CD4-positive, CD25-positive, alpha-beta regulatory T cell (primary cell): ENCODE measurements around the gene CA9. TPM values are rescaled to one million over a fixed set of nuclear protein-coding genes. Genes with fewer than 3 reads are reported as not detected.

Source experiments
- ATAC-seq, 2 donors: fragments of 150-1000 bp; cut with Tn5 transposase; one replicate each; pipeline ENCODE4 v1.10.0; 2021; ENCODE audit warnings: low read depth in 2 of 2, moderate number of reproducible peaks in 2 of 2, moderate library complexity in 1 of 2
- DNase-seq, 3 donors: peaks; one replicate each; pipeline versions ENCODE4 v3.0.0 to v3.0.0-alpha.2; 2012 to 2022; ENCODE audit warnings: mixed read lengths in 1 of 3
- H3K27ac ChIP-seq: one replicate; pipeline ENCODE4 v1.7.0; 2013; ENCODE audit warnings: mild to moderate bottlenecking, low read length; ENCODE audit not compliant: insufficient read depth, poor library complexity, severe bottlenecking
- H3K27me3 ChIP-seq: one replicate; pipeline ENCODE4 v1.7.0; 2013; ENCODE audit warnings: low read length; ENCODE audit not compliant: control insufficient read depth, insufficient read depth
- H3K36me3 ChIP-seq: one replicate; pipeline ENCODE4 v1.7.0; 2013; ENCODE audit warnings: mild to moderate bottlenecking, low read length, moderate library complexity; ENCODE audit not compliant: control insufficient read depth, insufficient read depth
- H3K4me1 ChIP-seq: 2 replicates; pipeline ENCODE4 v1.7.0; 2013; ENCODE audit warnings: mild to moderate bottlenecking, low read length; ENCODE audit not compliant: insufficient read depth, control insufficient read depth, poor library complexity, severe bottlenecking
- H3K4me3 ChIP-seq: one replicate; pipeline ENCODE4 v1.7.0; 2013; ENCODE audit warnings: low read depth, mild to moderate bottlenecking, low read length, moderate library complexity
- H3K9me3 ChIP-seq, 2 experiments: 1 replicate in 1 of 2; 2 replicates in 1 of 2; pipeline ENCODE4 v1.7.0; 2013; ENCODE audit warnings: low read length in 2 of 2, mild to moderate bottlenecking in 1 of 2, moderate library complexity in 1 of 2; ENCODE audit not compliant: control insufficient read depth in 2 of 2
- H3K27ac Mint-ChIP-seq, 3 donors: one replicate each; pipeline ENCODE4 v1.8.0; 2020 to 2022; ENCODE audit warnings: mild to moderate bottlenecking in 3 of 3, mixed read lengths in 3 of 3, moderate library complexity in 2 of 3
- H3K27me3 Mint-ChIP-seq: one replicate; pipeline ENCODE4 v1.8.0; 2022; ENCODE audit warnings: mild to moderate bottlenecking, mixed read lengths
- H3K36me3 Mint-ChIP-seq: one replicate; pipeline ENCODE4 v1.8.0; 2020; ENCODE audit warnings: mixed read lengths
- H3K4me1 Mint-ChIP-seq, 4 donors: one replicate each; pipeline ENCODE4 v1.8.0; 2020 to 2022; ENCODE audit warnings: mixed read lengths in 4 of 4, mild to moderate bottlenecking in 1 of 4
- H3K4me3 Mint-ChIP-seq, 4 donors: one replicate each; pipeline ENCODE4 v1.8.0; 2020 to 2022; ENCODE audit warnings: mild to moderate bottlenecking in 4 of 4, mixed read lengths in 4 of 4, moderate library complexity in 3 of 4
- H3K9me3 Mint-ChIP-seq, 7 donors: one replicate each; pipeline ENCODE4 v1.8.0; 2020 to 2022; ENCODE audit warnings: mixed read lengths in 7 of 7, mild to moderate bottlenecking in 3 of 7, moderate library complexity in 2 of 7
- polyA plus RNA-seq, 4 donors: library from polyadenylated mRNA; unstranded; fragments of 300-500 nt; fragmentation: Illumina TruSeq; gene quantifications; one replicate each; pipeline ENCODE4 v1.2.3, GENCODE V29; 2021
- total RNA-seq: library from RNA; stranded (reverse); gene quantifications from one replicate; pipeline ENCODE4 v1.2.3, GENCODE V29; 2022

CA9 gene
- total and polyA plus RNA-seq, 5 donors from 2014 or later, result 0.48 TPM; not detected in 4

DNA sequence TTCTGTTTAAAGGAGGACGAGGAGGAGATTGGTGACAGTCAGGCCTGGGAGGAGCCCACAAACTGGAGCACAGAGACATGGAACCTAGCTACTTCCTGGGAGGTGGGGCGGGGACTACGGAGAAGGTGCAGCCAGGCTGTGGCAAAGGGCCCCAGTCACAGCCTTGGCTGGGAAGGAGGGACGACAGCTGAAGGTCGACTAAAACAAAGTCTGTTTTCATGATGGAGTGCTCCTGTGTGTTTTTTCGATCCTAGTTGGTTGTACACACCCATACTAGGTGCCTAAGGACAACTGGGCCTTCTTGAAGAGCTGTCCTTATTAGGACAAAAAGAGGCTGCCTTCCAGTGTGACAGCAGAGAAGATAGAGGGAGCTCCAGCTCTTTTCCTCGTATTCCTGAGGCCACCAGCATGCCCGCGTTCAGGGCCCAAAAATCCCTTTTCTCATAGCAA, 12.7 kb upstream of the CA9 start:
- no peaks in the 10 kb centered on the region for H3K9me3 ChIP-seq
- peak overlapping the region; percentile 19 for H3K4me3 ChIP-seq
- ATAC-seq, result no peak
- peak overlapping the region; percentile 69 for H3K27ac ChIP-seq
- Mint-ChIP-seq H3K27ac (peak overlapping the region; percentile 32 to 84 (median 78)), H3K27me3 (peaks cover 19% of the 10 kb centered on the region), H3K4me3 (peak overlapping the region; percentile 66 to 97 (median 82)), H3K4me1 (peaks cover 25 to 92% (median 70%) of the 10 kb centered on the region in 4 donors), H3K9me3 (peaks cover 0 to 3% (median 0%) of the 10 kb centered on the region in 7 donors), H3K36me3 (peaks cover 17% of the 10 kb centered on the region)
- DNase-seq, result no peak
- no peaks in the 10 kb centered on the region for H3K27me3 ChIP-seq
- H3K36me3 ChIP-seq, result peaks cover 11% of the 10 kb centered on the region
- H3K4me1 ChIP-seq, result peaks cover 77% of the 10 kb centered on the region

- peaks cover 77% of the 10 kb centered on the region for H3K4me1 ChIP-seq
- no peaks in the 10 kb centered on the region for H3K27me3 ChIP-seq
- peak overlapping the region; percentile 55 for H3K4me3 ChIP-seq
- H3K9me3 ChIP-seq, result no peaks in the 10 kb centered on the region
- Mint-ChIP-seq H3K4me3 (peak overlapping the region; percentile 82 to 97 (median 86)), H3K4me1 (peaks cover 20 to 86% (median 61%) of the 10 kb centered on the region in 4 donors), H3K36me3 (peaks cover 17% of the 10 kb centered on the region), H3K27me3 (peaks cover 12% of the 10 kb centered on the region), H3K27ac (peak overlapping the region; percentile 58 to 92 (median 90)), H3K9me3 (peaks cover 0 to 3% (median 0%) of the 10 kb centered on the region in 7 donors)
- peak overlapping the region; percentile 69 for H3K27ac ChIP-seq
- H3K36me3 ChIP-seq, result peaks cover 11% of the 10 kb centered on the region
- ATAC-seq (no peak), DNase-seq (peak in 1 of 3 donors; percentile 67)
Observed at GRCh38 chr9:35661756-35662350, 11.9 kb upstream of the CA9 start.

DNA sequence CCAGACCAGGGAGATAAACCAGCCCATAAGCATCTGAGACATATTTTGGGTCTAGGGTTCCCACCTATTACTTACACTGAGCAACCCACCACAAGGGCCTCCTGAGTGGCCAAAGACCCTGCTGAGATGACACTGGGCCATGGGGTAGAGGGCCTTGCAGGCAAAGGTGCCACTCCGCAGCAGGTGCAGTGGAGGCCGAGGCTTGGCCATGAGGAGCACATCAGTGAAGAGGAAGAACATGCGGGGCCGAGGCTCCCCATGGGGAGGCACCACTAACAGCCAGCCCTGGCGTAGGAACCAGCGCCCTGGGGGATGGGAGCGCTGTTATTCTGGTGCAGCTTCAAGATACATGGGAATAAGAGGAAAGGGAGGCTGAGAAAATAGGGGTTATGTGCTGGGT, 11.3 kb upstream of the CA9 start:
- Mint-ChIP-seq H3K36me3 (peaks cover 17% of the 10 kb centered on the region), H3K4me3 (peak overlapping the region; percentile 82 to 97 (median 86)), H3K9me3 (peaks cover 0 to 3% (median 0%) of the 10 kb centered on the region in 7 donors), H3K4me1 (peaks cover 16 to 80% (median 57%) of the 10 kb centered on the region in 4 donors), H3K27ac (peak overlapping the region; percentile 58 to 92 (median 90)), H3K27me3 (peaks cover 8% of the 10 kb centered on the region)
- no peak for DNase-seq
- Histone ChIP-seq H3K36me3 (peaks cover 11% of the 10 kb centered on the region), H3K9me3 (no peaks in the 10 kb centered on the region), H3K27ac (peak overlapping the region; percentile 69), H3K4me3 (peak overlapping the region; percentile 55), H3K4me1 (peaks cover 73% of the 10 kb centered on the region), H3K27me3 (no peaks in the 10 kb centered on the region)
- no peak for ATAC-seq

GRCh38 chr9:35664531-35665470, 8.9 kb upstream of the CA9 start, which contains the start of gene ARHGEF39:
Gene ARHGEF39, minus strand, starts transcription at chr9:35665195. Its CDS starts 26 bp downstream, at chr9:35665169.
- H3K27me3 ChIP-seq, result no peaks in the 10 kb centered on the region
- peak within 1 kb of the TSS; percentile 85 to 97 (median 90) for H3K4me3 Mint-ChIP-seq
- peaks cover 60% of the 10 kb centered on the region for H3K4me1 ChIP-seq
- no peaks in the 10 kb centered on the region for H3K27me3 Mint-ChIP-seq
- peak within 1 kb of the TSS; percentile 76 for H3K4me3 ChIP-seq
- H3K9me3 Mint-ChIP-seq, result no peaks in the 10 kb centered on the region
- H3K9me3 ChIP-seq, result no peaks in the 10 kb centered on the region
- H3K27ac Mint-ChIP-seq, result peak within 1 kb of the TSS in 2 of 3 donors; percentile 76 to 90
- peak; percentile 66 to 69 for ATAC-seq
- peak; percentile 57 to 82 (median 67) for DNase-seq
- peaks cover 13% of the 10 kb centered on the region for H3K36me3 Mint-ChIP-seq
- H3K27ac ChIP-seq, result peak within 1 kb of the TSS; percentile 77
- peaks cover 10 to 62% (median 42%) of the 10 kb centered on the region in 4 donors for H3K4me1 Mint-ChIP-seq
- peaks cover 11% of the 10 kb centered on the region for H3K36me3 ChIP-seq

DNA sequence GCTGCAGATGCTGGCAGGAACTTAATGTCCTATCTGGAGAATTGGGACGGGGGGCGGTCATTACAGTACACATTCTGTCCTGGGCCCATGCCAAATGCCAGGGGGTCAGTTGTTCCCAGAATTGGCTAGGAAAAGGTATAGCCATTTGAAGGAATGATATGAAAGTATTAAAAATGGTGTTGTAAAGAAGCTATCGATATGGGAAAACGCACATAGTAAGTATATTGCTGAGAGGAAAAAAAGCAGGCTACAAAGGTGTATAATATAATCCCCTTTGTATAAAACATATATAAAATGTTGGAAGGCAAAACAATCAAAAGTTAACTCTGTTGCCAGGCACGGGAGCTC, 8.3 kb upstream of the CA9 start:
- Mint-ChIP-seq H3K36me3 (peaks cover 10% of the 10 kb centered on the region), H3K27ac (peak overlapping the region in 2 of 3 donors; percentile 76 to 90), H3K4me3 (peak overlapping the region; percentile 85 to 97 (median 90)), H3K9me3 (peaks cover 0 to under 1% (median 0%) of the 10 kb centered on the region in 7 donors), H3K4me1 (peaks cover 10 to 56% (median 35%) of the 10 kb centered on the region in 4 donors), H3K27me3 (no peaks in the 10 kb centered on the region)
- Histone ChIP-seq H3K4me1 (peaks cover 54% of the 10 kb centered on the region), H3K4me3 (peak overlapping the region; percentile 76), H3K36me3 (peaks cover 6% of the 10 kb centered on the region), H3K27me3 (no peaks in the 10 kb centered on the region), H3K9me3 (no peaks in the 10 kb centered on the region), H3K27ac (peak overlapping the region; percentile 77)
- no peak for ATAC-seq
- no peak for DNase-seq

DNA sequence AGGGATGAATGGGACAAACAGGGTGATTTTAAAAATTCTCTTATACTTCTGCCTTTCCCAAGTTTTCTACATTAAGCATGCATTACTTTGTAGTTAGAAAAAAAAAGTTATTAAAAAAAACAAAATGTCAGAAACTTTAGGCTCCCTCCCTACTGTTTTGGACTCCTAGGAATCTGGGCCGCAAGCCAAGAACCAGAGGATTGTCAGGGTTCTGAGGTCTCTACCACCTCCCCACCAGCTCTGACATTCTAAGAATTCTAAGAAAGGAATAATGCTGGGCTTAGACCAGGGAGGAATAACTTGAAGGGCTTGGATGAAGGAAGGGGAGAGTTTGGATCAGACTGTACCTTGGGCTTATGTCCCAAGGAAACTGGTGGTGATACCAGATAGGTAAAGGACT, 7.7 kb upstream of the CA9 start:
- no peaks in the 10 kb centered on the region for H3K27me3 Mint-ChIP-seq
- H3K27ac Mint-ChIP-seq, result no peak overlapping the region

GRCh38 chr9:35666549-35666948, 7.2 kb upstream of the CA9 start:
- Mint-ChIP-seq H3K27ac (no peak overlapping the region), H3K36me3 (peaks cover 4% of the 10 kb centered on the region), H3K4me3 (peak overlapping the region in 1 of 4 donors; percentile 97)

More for the DNA sequence above, 7.7 kb upstream of the CA9 start:
- peaks cover 4% of the 10 kb centered on the region for H3K36me3 Mint-ChIP-seq
- Histone ChIP-seq H3K27ac (no peak overlapping the region), H3K36me3 (peaks cover under 1% of the 10 kb centered on the region), H3K4me1 (peaks cover 48% of the 10 kb centered on the region), H3K27me3 (no peaks in the 10 kb centered on the region), H3K4me3 (no peak overlapping the region), H3K9me3 (no peaks in the 10 kb centered on the region)
- peaks cover 10 to 50% (median 31%) of the 10 kb centered on the region in 4 donors for H3K4me1 Mint-ChIP-seq
- ATAC-seq (no peak), DNase-seq (no peak)
- H3K4me3 Mint-ChIP-seq, result peak overlapping the region in 3 of 4 donors; percentile 48 to 97 (median 72)
- H3K9me3 Mint-ChIP-seq, result peaks cover 0 to 2% (median 0%) of the 10 kb centered on the region in 7 donors

More at GRCh38 chr9:35666549-35666948, 7.2 kb upstream of the CA9 start:
- no peaks in the 10 kb centered on the region for H3K36me3 ChIP-seq
- no peak overlapping the region for H3K4me3 ChIP-seq
- DNase-seq (no peak), ATAC-seq (no peak)
- H3K9me3 ChIP-seq, result no peaks in the 10 kb centered on the region
- Mint-ChIP-seq H3K27me3 (no peaks in the 10 kb centered on the region), H3K4me1 (peaks cover 10 to 46% (median 29%) of the 10 kb centered on the region in 4 donors), H3K9me3 (peaks cover 0 to 2% (median 0%) of the 10 kb centered on the region in 7 donors)
- H3K27ac ChIP-seq, result no peak overlapping the region
- peaks cover 43% of the 10 kb centered on the region for H3K4me1 ChIP-seq
- no peaks in the 10 kb centered on the region for H3K27me3 ChIP-seq
